Spleen (tissue), 11 donors: Measurements from ENCODE around the gene MAP3K7CL. TPM values are rescaled to one million over a fixed set of nuclear protein-coding genes. Genes with fewer than 3 reads are reported as not detected.

Source experiments
- DNase-seq: peaks from one replicate; pipeline ENCODE4 v3.0.0-alpha.2; 2020
- H3K27ac ChIP-seq, 8 donors: fragments of 200-600 bp; sonication (generic) in 7 of 8; 1 replicate in 4 of 8; 2 replicates in 4 of 8; pipeline versions ENCODE4 v1.5.0 to v1.8.0; 2016 to 2021; ENCODE audit warnings: inconsistent platforms in 4 of 8, mild to moderate bottlenecking in 4 of 8, moderate library complexity in 1 of 8
- H3K27me3 ChIP-seq, 7 donors: fragments of 200-600 bp; sonication (generic) in 6 of 7; replicated peaks in 1 of 7; 1 replicate in 4 of 7; 2 replicates in 3 of 7; pipeline versions ENCODE4 v1.5.0 to v1.8.0; 2016 to 2021; ENCODE audit warnings: inconsistent platforms in 3 of 7, mild to moderate bottlenecking in 1 of 7
- H3K36me3 ChIP-seq, 6 donors: fragments of 200-600 bp; sonication (generic) in 5 of 6; 1 replicate in 4 of 6; 2 replicates in 2 of 6; pipeline versions ENCODE4 v1.5.0 to v1.8.0; 2016 to 2021; ENCODE audit warnings: inconsistent platforms in 2 of 6
- H3K4me1 ChIP-seq, 6 donors: fragments of 200-600 bp; sonication (generic) in 5 of 6; 1 replicate in 3 of 6; 2 replicates in 3 of 6; pipeline versions ENCODE4 v1.5.0 to v1.8.0; 2016 to 2021; ENCODE audit warnings: inconsistent platforms in 3 of 6
- H3K4me3 ChIP-seq, 8 donors: fragments of 200-600 bp; sonication (generic) in 7 of 8; 1 replicate in 4 of 8; 2 replicates in 4 of 8; pipeline versions ENCODE4 v1.5.0 to v1.8.0; 2016 to 2021; ENCODE audit warnings: inconsistent platforms in 4 of 8, mild to moderate bottlenecking in 4 of 8, moderate library complexity in 2 of 8
- H3K9me3 ChIP-seq, 8 donors: fragments of 200-600 bp; sonication (generic) in 7 of 8; 1 replicate in 4 of 8; 2 replicates in 4 of 8; pipeline versions ENCODE4 v1.5.0 to v1.8.0; 2016 to 2021; ENCODE audit warnings: inconsistent platforms in 4 of 8
- CTCF ChIP-seq, 11 experiments: fragments of 200-600 bp in 7 of 11; fragments of 450-650 bp in 4 of 11; sonication (generic) in 4 of 11; IDR thresholded peaks in 8 of 11; conservative IDR thresholded peaks in 3 of 11; 1 replicate in 7 of 11; 2 replicates in 4 of 11; pipeline versions ENCODE4 v1.4.0 to v1.8.0; 2016 to 2021; ENCODE audit warnings: antibody characterized with exemption in 11 of 11, inconsistent platforms in 4 of 11, mild to moderate bottlenecking in 1 of 11
- POLR2A ChIP-seq, 3 donors: fragments of 450-650 bp; IDR thresholded peaks; one replicate each; pipeline ENCODE4 v1.5.1; 2017; ENCODE audit warnings: antibody characterized with exemption in 3 of 3, mild to moderate bottlenecking in 1 of 3
- POLR2AphosphoS5 ChIP-seq, 3 donors: sonication (generic); formaldehyde crosslinking; IDR thresholded peaks; one replicate each; pipeline ENCODE4 v1.5.1; 2017; ENCODE audit warnings: antibody characterized with exemption in 3 of 3
- WGBS, 5 donors: extraction: QIAGEN DNeasy Blood & Tissue Kit in 3 of 5; methylation state at CpG; one replicate each; pipeline versions ENCODE4 v1.1.5 to v1.1.7; 2013 to 2018; 5-methylcytosine and 5-hydroxymethylcytosine counted together
- intact Hi-C: fragments of 100-400 bp; cut with DNase I; formaldehyde crosslinking; loops from one replicate; pipeline ENCODE4 v1.15.0; 2023; ENCODE audit warnings: low total_unique reads
- polyA plus RNA-seq, 3 donors: library from polyadenylated mRNA; stranded (reverse); fragments of 200-250 nt; gene quantifications; one replicate each; pipeline ENCODE4 v1.2.1, GENCODE V29; 2013
- total RNA-seq, 7 donors: library from RNA; depleted of rRNA in 3 of 7; stranded (reverse); fragments of >200 nt in 3 of 7; fragmentation: NEBNext Ultra II Directional in 4 of 7; extraction: Animal tissue kit (Norgen Biotek cat#: 25700) in 4 of 7; gene quantifications; one replicate each; pipeline versions ENCODE4 v1.1.0 to v1.2.1, GENCODE V29; 2016 to 2021
- donor health status: healthy with polysubstance abuse.
- donor health status: DM: no; HTN: no; CAD: no; lungs with moderate emphysema.
- donor health status: DM: no; HTN: no; CAD: no.
- donor health status: Bipolar disorder and iron deficiency.
- donor health status: healthy.
- donor health status: DM: no; HTN: no; CAD: no.
- donor health status: DM: yes; HTN: yes; CAD: no.

The MAP3K7CL gene
- total and polyA plus RNA-seq, 10 donors = 6.9 to 24.3 (median 12.4) TPM

- Histone ChIP-seq H3K4me1 (peaks cover 0 to 33% (median 0%) of the 10 kb centered on the region in 6 donors), H3K9me3 (no peaks in the 10 kb centered on the region), H3K27ac (no peak overlapping the region), H3K36me3 (peaks cover 0 to 21% (median 1%) of the 10 kb centered on the region in 6 donors), H3K27me3 (no peaks in the 10 kb centered on the region), H3K4me3 (no peak overlapping the region)
- DNase-seq = no peak
- no peak for TF ChIP-seq POLR2AphosphoS5 (IDR thresholded peaks at IDR 0.05)
- no peak for TF ChIP-seq POLR2A (IDR thresholded peaks at IDR 0.05)
- no peak for TF ChIP-seq CTCF (IDR thresholded peaks at IDR 0.05 in 8 of 11, conservative IDR thresholded peaks at IDR 0.05 in 3 of 11)
- WGBS, 5 donors = 62 to 72% (median 67%) methylated on average over 9 of the region's 9 CpGs
- intact Hi-C loops = loop anchor here (5.0 kb wide), 1 partner anchor 280 kb away; no protein-coding TSS in a partner anchor
Observed at GRCh38 chr21:29092102-29092959, 38.1 kb upstream of the MAP3K7CL start.

GRCh38 chr21:29096218-29097015 is 34.0 kb upstream of the MAP3K7CL start:
- 62 to 88% (median 79%) methylated on average over 8 of the region's 8 CpGs for WGBS, 5 donors
- H3K36me3 ChIP-seq = peaks cover 0 to 21% (median 0%) of the 10 kb centered on the region in 6 donors
- intact Hi-C loops = no loop called here
- no peak for DNase-seq
- peak overlapping the region in 4 of 8 donors; percentile 1 to 83 (median 49) for H3K27ac ChIP-seq
- TF ChIP-seq POLR2AphosphoS5 (IDR thresholded peaks at IDR 0.05) = no peak
- no peak for TF ChIP-seq POLR2A (IDR thresholded peaks at IDR 0.05)
- no peak for TF ChIP-seq CTCF (IDR thresholded peaks at IDR 0.05 in 8 of 11, conservative IDR thresholded peaks at IDR 0.05 in 3 of 11)
- H3K4me3 ChIP-seq = no peak overlapping the region
- no peaks in the 10 kb centered on the region for H3K27me3 ChIP-seq
- H3K9me3 ChIP-seq = no peaks in the 10 kb centered on the region
- peaks cover 0 to 24% (median 0%) of the 10 kb centered on the region in 6 donors for H3K4me1 ChIP-seq

- no peak for TF ChIP-seq CTCF (IDR thresholded peaks at IDR 0.05 in 8 of 11, conservative IDR thresholded peaks at IDR 0.05 in 3 of 11)
- no peak for TF ChIP-seq POLR2AphosphoS5 (IDR thresholded peaks at IDR 0.05)
- no peak for TF ChIP-seq POLR2A (IDR thresholded peaks at IDR 0.05)
- Histone ChIP-seq H3K4me3 (no peak overlapping the region), H3K27ac (peak overlapping the region in 2 of 8 donors; percentile 80 to 83), H3K36me3 (peaks cover 0 to 14% (median 0%) of the 10 kb centered on the region in 6 donors), H3K27me3 (no peaks in the 10 kb centered on the region), H3K4me1 (peaks cover 0 to 24% (median 0%) of the 10 kb centered on the region in 6 donors), H3K9me3 (no peaks in the 10 kb centered on the region)
- 84 to 92% (median 85%) methylated on average over 2 of the region's 2 CpGs for WGBS, 5 donors
- intact Hi-C loops = no loop called here
- DNase-seq = no peak
Observed at GRCh38 chr21:29098156-29098555, 32.3 kb upstream of the MAP3K7CL start.
